HG03520 (cell line): Measurements from ENCODE around the gene LRRC27.

Experiments used
- ATAC-seq: cut with Tn5 transposase; IDR thresholded peaks from one replicate; pipeline ENCODE4 v1.9.1; 2021; ENCODE audit warnings: mild to moderate bottlenecking, moderate library complexity; ENCODE audit not compliant: unreplicated experiment

The LRRC27 gene

DNA sequence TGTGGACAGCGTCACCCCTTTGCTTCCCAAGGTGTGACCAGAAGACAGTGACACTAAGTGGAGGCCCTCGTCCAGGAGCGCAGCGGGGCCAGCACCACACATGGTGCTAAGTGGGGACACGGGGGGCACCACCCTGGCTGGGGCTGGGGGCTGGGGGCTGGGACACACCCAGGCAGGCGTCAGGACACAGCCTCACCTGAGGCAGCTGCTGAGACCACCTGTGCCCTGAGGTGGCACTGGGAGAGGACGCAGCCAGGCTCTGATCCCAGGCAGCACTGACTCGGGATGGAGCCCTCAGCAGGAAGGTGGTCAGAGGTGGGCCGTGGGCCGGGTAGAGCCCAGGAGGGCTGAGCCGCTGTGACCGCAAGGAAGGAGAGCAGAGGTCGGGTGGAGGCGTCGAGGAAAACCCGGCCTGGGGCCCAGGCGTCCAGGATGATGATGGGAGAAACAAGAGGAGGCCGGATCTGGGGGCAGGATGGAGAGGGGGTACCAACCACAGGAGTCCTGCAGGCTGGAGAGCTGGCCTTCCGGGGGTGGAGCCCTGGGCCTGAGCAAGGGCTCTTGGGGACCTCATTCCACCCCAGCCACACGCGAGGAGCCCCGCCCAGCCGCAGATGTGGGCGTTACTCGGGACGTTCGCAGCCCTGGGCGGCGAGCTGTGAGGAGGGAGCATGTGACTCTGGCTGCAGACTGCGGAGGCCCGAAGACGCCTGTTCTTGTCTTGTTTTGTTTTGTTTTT lies 22.5 kb downstream of the LRRC27 start:
- ATAC-seq, result no peak

DNA sequence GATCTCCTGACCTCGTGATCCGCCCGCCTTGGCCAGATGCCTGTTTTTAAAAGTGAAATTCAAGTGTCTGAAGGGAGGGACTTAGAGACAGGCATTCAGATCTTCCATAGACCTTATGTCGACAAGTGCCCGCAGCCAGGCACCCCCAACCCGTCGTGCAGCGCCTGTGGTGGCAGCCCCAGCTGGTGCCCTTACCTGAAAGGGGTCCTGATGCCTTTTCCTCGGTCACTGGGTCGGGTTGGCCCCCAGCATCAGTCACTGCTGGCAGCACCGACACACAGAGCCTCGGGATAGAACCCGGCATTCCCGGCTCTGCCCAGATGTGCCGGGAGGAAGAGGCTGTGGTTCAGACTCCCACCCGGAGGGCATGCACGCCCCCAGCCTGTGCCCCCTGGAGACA lies 23.3 kb downstream of the LRRC27 start:
- ATAC-seq, result no peak

DNA sequence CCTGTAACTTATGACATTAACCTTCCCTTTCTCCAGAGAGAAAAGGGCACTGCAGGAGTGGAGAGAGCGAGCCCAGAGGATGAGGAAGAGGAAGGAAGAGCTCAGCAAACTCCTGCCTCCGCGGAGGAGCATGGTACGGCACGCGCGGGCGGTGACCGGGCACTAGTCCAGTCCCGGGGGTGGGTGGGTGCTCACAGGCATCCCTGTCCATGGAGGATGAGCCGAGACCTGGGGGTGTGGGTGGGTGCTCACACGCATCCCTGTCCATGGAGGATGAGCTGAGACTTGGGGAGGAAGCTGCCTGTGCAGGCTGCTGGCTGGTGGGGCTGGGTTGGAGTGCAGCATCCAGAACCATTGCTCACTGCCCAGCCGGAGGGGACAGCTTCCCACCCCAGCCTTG lies 23.8 kb downstream of the LRRC27 start:
- no peak for ATAC-seq

DNA sequence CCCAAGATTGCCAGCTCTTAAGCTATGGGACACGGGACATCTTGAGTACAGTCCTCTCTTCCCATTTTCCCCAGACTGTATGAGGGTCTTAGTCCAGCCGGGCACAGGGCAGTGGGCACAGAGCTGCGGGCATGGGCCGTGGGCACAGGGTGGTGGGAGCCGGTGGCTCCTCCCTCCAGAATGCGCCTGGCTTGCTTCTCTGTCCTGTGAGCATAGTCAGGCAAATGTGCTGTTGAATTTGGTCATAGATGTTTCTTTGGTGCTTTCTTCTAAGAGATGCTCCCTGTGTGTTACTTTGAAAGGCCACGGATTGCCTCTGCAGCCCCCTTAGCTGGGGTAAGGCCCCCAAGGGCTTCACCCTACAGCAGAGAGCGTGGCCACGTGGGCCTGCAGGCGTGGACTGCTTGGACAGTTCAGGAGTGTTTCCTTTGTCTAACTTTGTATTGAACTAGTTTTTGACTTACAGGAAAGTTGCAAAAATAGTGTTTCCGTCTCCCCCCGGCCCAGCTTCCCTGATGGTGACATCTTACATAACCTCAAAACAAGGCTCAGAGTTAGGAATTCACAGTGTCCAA lies 24.7 kb downstream of the LRRC27 start:
- no peak for ATAC-seq

DNA sequence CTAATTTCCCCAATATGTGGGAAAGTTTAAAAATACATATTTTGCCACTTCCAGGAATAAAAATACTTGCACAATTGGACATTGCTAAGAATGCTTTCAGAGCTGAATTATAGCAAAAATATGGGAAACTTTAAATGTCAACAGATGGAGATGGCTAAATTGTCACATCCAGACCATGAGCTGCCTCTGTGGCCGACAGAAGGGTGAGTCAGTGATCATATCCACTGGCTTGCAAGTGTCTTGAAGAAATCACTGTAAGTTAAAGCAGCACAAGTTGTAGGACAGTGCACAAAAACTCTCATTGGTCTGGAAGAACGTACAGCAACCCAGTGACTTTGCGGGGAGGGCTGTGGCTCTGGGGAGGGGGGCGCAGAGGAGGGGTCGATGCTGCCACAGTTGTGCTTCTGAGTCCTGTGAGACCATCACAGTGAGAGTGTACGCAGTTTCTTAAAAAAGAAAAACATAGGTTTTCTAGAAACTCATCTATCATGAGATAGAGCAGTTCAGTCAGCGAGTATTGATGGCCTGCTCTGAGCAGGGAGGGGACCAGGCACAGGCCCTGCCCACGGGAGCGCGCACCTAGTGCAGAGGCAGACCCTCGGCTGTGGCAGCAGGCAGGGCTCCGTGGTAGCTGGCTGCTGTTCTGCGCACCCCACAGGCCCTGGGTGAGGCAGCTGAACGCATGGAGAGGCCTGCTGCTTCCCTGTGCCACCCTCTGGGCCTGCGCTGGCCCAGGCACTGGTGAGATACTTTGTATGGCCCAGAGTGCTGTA lies 25.5 kb downstream of the LRRC27 start:
- no peak for ATAC-seq

DNA sequence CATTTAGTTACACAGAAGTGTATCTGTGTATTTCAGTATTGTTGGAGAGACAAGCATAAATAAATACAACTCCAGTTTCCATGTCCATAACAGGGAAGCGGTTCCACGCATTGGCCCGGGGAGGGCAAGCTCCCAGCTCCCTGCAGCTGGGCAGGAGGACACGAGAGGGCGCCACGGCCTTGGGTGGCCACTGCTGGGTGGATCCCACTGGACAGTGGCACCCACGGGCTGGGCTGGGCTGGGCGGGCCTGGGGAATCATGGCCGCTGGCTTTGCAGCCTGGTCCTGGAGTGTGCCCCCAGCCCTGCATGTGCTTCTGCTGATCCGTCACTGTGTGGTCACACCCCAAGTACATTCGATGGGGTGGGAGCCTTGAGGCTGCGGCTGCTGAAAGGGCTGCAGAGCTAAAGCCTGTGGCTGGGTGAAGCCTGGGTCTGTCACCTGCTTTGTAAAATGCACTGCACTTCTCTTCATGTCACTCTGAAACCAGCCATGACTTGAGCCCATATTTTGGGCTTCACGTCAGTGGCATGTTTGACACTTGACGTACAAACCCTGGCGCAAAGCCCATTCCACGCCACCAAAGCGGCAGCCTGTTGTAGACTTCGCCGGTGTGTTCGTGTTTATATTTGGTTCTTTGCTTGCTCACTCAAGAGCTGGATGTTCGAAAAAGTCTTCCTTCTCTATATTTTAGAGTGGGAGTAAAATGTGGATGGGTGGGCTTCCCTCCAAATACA lies 27.5 kb downstream of the LRRC27 start:
- no peak for ATAC-seq

DNA sequence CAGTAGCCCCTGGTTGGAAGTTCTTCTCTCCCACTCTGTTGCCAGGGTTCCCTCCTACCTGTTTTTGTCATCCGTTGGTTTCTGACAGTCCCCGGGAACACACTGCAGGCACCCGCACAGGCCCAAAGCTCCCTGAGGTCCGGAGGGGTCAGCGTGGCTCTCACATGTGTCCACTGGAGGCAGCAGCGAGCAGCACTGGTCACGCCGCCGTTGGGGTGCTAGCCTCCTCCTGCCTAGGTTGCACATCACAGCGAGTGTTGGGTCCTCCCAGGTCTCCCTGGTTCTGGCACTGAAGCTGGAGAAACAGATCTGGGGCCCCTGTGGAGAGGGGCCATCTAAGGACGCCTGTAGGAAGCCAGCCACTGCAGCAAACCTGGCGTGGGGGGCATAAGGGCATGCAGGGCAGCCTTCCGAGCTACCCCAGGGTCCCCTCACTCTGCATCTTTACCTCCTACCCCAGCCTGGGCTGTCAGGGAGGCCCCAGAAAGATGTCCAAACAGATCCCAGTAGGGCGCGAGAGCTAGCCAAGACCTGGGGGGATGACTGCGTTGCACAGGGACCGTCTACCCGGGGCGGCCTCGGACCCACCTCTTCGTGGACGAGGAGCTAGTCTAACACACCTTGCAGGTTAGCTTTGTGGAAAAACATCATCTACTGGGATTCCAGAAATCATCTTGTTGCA lies 28.9 kb downstream of the LRRC27 start:
- ATAC-seq, result no peak

DNA sequence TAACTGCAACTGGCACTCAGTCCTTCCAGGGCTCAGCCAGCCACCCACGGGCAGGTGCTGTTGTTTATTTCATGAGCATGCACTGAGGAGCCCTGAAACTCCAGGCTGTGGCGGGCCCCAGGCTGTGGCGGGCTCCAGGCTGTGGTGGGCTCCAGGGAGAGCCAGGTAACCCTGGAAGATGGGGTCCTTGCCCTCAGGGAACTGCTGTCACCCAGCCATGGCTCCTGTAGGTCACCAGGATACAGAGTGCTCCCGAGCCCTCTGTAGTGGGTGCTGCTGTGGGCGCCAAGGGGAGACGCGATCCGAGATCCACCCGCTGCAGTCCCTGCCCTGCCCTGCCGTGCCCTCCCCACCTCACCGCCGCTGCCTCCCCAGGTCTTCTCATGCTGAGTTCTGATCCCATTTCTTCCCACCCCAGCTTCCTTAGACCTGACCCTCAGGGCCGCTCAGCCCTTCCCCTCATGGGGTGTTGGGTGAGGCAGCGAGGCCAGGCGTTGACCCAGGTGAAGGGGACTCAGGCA lies 29.6 kb downstream of the LRRC27 start:
- no peak for ATAC-seq

DNA sequence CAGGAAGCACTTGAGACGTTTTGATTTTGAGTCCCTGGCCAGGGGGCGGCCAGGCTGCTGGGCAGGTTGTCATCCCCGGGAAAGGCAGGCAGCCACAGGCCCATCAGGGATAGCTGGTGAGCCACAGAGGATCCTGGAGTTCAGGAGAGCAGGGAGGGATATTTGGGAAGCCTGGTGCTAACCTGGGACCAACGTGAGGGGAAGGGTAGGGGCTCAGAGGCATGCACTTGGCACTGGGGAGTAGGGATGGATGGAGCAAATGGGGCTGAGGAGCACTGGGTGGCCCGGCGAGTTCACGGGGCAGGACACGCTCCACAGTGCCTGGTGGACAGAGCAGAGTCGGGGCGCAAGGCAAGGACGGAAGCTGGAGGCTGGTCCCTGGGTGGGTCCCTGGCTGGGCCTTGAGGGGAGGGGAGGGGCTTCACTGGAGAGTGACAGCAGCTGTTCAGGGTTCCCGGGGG lies 30.2 kb downstream of the LRRC27 start:
- no peak for ATAC-seq

DNA sequence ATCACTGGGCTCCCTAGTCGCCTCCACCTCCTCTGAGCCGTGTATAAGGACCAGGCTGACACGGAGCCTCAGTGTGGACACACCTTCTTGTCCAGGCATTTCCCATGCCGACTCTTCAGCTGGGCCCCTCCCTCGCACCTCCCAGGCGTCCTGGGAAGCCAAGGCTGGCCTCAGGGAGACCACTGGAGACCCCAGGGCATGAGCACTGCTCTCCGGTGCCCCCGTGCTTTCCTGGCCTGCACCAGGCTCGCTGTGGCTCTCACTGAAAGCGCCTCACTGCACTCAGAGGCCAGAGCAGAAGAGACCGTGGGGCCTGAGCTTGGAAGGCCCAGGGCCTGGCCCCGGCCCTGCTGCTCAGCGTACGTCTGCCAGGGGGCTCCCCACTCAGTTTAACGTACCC lies 31.4 kb downstream of the LRRC27 start:
- ATAC-seq, result no peak

DNA sequence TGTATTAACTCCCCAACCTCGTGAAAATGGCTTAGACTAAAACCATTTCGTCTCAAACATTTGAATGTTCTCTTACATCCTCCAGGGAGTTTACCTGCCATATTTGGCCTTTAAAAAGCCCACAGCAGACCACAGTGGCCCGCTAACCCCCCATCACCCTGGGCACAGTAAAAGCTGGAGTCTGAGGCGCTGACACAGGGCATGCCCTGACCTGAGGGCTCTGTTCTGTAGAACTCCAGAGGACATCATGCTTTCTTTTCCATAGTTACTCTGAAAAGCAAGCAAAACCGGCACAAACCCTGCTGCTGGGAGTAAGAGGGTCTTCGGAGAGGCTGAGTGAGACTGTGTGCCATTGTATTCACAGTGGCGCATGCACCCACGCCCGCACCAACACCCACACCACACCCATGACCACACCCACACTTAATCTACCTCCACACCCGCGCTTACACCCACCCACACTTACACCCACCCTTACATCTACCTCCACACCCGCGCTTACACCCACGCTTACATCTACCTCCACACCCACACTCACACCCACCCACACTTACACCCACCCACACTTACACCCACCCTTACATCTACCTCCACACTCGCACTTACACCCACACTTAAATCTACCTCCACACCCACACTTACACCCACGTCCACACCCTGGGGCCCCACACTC lies 32.1 kb downstream of the LRRC27 start:
- no peak for ATAC-seq

DNA sequence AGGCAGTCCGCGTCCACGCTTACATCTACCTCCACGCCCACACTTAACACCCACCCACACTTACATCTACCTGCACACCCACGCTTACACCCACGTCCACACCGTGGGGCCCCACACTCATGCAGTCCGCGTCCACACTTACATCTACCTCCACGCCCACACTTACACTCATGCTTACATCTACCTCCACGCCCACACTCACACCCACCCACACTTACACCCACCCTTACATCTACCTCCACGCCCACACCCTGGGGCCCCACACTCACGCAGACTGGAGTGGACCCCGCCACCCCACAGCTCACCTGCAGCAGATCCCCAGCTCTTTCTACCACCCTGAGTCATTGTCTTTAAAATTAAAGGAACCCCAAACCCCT lies 32.6 kb downstream of the LRRC27 start:
- no peak for ATAC-seq

DNA sequence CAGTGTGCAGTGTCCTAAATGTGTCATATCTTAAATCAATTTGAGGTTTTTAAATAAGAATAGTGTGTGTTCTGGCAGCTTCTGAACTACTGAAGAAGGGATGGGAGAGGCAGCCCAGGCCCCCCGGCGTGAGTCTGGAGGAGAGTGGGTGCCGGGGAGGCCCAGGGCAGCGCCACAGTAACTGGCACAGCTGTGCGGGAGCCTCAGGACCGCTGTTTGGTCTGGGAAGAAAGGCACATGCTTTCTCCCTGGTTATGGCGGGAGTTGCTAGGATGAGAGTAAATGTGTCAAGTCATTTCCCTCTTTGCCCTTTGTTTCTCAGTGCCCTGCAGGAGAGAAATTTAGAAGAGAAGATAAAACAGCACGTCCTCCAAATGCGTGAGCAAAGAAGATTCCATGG lies 33.1 kb downstream of the LRRC27 start:
- no peak for ATAC-seq

DNA sequence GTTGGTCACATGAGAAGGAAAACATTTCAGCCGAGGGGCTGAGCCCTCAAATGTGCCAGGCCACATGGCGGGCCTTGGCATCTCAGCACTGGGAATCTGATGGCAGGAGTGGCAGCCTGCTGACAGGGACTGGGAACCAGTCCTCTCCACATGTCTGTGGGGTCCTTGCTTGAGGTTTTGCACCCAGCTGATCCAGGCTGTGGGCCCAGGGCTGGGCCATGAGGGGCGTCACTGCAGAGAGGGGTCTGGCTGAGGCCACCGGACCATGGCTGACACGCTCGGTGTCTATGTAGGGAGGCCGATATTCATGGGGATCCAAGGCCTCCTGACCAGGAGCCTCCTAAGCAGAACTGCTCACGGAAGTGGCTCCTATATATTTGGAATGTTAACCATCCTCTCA lies 34.0 kb downstream of the LRRC27 start:
- no peak for ATAC-seq

DNA sequence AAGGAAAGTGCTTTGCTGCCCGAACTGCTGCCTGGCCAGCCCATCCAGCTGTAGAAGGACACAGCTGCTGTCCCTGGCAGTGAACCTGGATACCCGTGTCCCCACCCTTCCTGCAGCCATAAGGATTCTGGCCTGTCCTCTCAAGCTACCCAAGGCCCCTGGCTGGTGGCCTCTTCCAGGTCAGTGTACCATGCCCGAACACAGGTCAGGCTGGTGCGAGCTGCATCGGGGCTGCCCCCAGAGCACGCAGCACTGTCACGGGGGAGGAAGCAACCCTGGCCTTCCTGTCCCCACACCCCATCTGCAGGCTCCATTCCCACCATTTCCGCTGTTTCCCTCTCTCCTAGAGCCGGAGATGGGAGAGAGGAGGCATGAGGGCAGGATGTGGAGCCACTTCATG lies 34.5 kb downstream of the LRRC27 start:
- no peak for ATAC-seq

DNA sequence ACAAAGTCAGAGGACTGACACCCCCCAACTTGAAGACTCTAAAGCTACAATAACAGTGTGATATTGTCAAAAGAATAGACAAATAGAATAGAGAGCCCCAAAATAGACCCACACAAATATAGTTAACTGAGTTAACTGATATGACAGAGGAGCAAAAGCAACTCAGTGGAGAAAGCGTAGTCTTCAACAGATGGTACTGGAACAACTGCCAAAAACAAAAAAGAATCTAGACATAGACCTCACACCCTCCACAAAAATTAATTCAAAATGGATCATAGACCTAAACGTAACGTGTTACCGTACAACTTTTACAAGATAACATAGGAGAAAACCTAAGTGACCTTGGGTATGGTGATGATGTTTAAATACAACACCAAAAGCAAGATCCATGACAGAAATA lies 36.4 kb downstream of the LRRC27 start:
- no peak for ATAC-seq

DNA sequence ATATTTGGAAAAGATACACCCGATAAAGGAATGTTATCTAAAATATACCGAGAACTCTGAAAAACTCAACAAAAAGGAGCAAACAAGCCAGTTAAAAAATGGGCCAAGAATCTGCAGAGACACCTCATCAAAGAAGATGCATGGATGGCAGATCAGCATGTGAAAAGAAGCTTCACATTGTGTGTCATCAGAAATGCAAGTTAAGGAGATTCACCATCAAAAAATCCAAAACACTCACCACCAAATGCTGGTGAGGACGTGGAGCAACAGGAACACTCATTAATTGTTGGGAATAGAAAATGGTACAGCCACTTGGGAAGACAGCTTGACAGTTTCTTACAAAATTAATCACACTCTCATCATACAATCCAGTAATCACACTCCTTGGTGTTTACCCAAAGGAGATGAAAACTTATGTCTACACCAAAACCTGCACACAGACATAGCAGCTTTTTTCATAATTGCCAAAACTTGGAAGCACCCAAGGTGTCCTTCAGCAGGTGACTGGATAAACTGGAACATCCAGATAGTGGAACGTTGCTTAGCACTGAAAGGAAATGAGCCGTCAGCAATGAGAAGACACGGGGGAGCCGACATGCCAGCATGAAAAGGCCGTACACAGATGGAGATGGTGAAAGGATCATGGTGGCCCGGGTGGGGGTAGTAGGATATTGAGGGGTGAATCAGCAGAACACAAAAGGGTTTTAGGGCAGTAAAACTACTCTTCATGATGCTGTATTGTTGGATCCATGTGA lies 37.1 kb downstream of the LRRC27 start:
- no peak for ATAC-seq

DNA sequence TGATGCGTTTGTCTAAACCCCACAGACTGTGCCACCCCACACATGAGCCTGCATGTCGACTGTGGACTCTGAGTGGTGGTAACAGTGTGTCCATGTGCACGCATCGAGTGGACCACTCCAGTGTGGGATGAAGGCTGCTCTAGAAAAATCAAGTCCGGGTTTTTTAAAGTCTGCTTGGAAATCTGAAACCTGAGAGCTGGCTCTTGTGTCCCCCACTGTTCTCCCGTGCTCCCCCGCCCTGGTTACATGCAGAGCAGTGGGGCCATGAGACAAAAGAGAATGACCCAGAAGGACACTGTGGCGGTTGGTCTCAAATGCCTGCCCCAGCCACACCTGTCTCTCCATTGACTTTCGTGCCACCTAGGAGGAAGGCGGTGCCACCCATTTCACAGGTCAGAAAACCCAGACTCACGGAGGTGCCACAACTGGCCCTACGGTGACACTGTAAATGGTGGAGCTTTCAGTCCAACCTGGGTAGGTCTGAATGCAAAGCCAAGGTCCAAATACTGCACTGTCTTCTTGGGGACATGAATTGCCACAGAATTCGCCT lies 37.7 kb downstream of the LRRC27 start:
- no peak for ATAC-seq
